HG03378 (cell line): Measurements from ENCODE around the gene ARHGAP8.

Source experiments
- ATAC-seq: cut with Tn5 transposase; IDR thresholded peaks from one replicate; pipeline ENCODE4 v1.9.1; 2021; ENCODE audit warnings: mild to moderate bottlenecking, moderate library complexity; ENCODE audit not compliant: unreplicated experiment

Gene ARHGAP8

GRCh38 chr22:44822534-44822933, 70.2 kb downstream of the ARHGAP8 start:
- no peak for ATAC-seq

GRCh38 chr22:44823396-44823795, 71.0 kb downstream of the ARHGAP8 start:
- no peak for ATAC-seq

GRCh38 chr22:44823806-44824205, 71.4 kb downstream of the ARHGAP8 start:
- no peak for ATAC-seq

- ATAC-seq: no peak
Measured at GRCh38 chr22:44824271-44824670, 71.9 kb downstream of the ARHGAP8 start.

- no peak for ATAC-seq
Measured at GRCh38 chr22:44825310-44826150, 73.2 kb downstream of the ARHGAP8 start.

GRCh38 chr22:44827666-44828190, 75.4 kb downstream of the ARHGAP8 start:
- no peak for ATAC-seq

- ATAC-seq: no peak
Measured at GRCh38 chr22:44828193-44828592, 75.8 kb downstream of the ARHGAP8 start.

GRCh38 chr22:44831885-44832284, 79.5 kb downstream of the ARHGAP8 start:
- ATAC-seq: no peak

- ATAC-seq: no peak
Measured at GRCh38 chr22:44834065-44834464, 81.7 kb downstream of the ARHGAP8 start.

GRCh38 chr22:44837481-44837880, 85.1 kb downstream of the ARHGAP8 start:
- no peak for ATAC-seq

- no peak for ATAC-seq
Measured at GRCh38 chr22:44838316-44839016, 86.1 kb downstream of the ARHGAP8 start.

- ATAC-seq: no peak
Measured at GRCh38 chr22:44839061-44839460, 86.7 kb downstream of the ARHGAP8 start.

- no peak for ATAC-seq
Measured at GRCh38 chr22:44839721-44840120, 87.3 kb downstream of the ARHGAP8 start.

- ATAC-seq: no peak
Measured at GRCh38 chr22:44840611-44841322, 88.4 kb downstream of the ARHGAP8 start.

- ATAC-seq: no peak
Measured at GRCh38 chr22:44842417-44842816, 90.0 kb downstream of the ARHGAP8 start.

- no peak for ATAC-seq
Measured at GRCh38 chr22:44845191-44845590, 92.8 kb downstream of the ARHGAP8 start.

GRCh38 chr22:44845796-44846720, 93.7 kb downstream of the ARHGAP8 start:
- no peak for ATAC-seq

GRCh38 chr22:44846726-44847275, 94.4 kb downstream of the ARHGAP8 start:
- no peak for ATAC-seq

- ATAC-seq: no peak
Measured at GRCh38 chr22:44847380-44847779, 95.0 kb downstream of the ARHGAP8 start.

GRCh38 chr22:44847892-44848291, 95.5 kb downstream of the ARHGAP8 start:
- no peak for ATAC-seq
